Stimulated activated CD8-positive, alpha-beta memory T cell treated with anti-CD3 and anti-CD28 coated beads, Interleukin-4, amount 100 ng/mL, for 1 hour (primary cell): Measurements from ENCODE around the gene RPL7A.

Experiments used
- DNase-seq, 2 donors: peaks; one replicate each; pipeline ENCODE4 v3.0.0-alpha.2; 2020; ENCODE audit warnings: low read depth in 2 of 2, low spot score in 1 of 2

RPL7A gene

GRCh38 chr9:133347515-133347984 is 468 bp upstream of the RPL7A start:
- no peak for DNase-seq

GRCh38 chr9:133348718-133349573 is 928 bp downstream of the RPL7A start:
- no peak for DNase-seq

- DNase-seq: no peak
Measured at GRCh38 chr9:133349965-133350616, 2.1 kb downstream of the RPL7A start.

- no peak for DNase-seq
Measured at GRCh38 chr9:133351526-133351907, 3.5 kb downstream of the RPL7A start.

- DNase-seq: no peak
Measured at GRCh38 chr9:133351908-133352634, 4.1 kb downstream of the RPL7A start.

- no peak for DNase-seq
Measured at GRCh38 chr9:133352635-133353340, 4.8 kb downstream of the RPL7A start.

- no peak for DNase-seq
Measured at GRCh38 chr9:133353548-133353947, 5.5 kb downstream of the RPL7A start.

GRCh38 chr9:133354766-133355165 is 6.7 kb downstream of the RPL7A start:
- no peak for DNase-seq

GRCh38 chr9:133355881-133356357 is 7.9 kb downstream of the RPL7A start:
- DNase-seq: no peak

GRCh38 chr9:133356391-133357091 is 8.5 kb downstream of the RPL7A start, which contains the start of the genes SURF1 and SURF2:
Gene SURF1, minus strand, starts transcription at chr9:133356487. Its CDS starts 34 bp downstream, at chr9:133356453.
Gene SURF2, plus strand, starts transcription at chr9:133356550. Its CDS starts 43 bp downstream, at chr9:133356593.
- peak; percentile 65 to 78 for DNase-seq

DNA sequence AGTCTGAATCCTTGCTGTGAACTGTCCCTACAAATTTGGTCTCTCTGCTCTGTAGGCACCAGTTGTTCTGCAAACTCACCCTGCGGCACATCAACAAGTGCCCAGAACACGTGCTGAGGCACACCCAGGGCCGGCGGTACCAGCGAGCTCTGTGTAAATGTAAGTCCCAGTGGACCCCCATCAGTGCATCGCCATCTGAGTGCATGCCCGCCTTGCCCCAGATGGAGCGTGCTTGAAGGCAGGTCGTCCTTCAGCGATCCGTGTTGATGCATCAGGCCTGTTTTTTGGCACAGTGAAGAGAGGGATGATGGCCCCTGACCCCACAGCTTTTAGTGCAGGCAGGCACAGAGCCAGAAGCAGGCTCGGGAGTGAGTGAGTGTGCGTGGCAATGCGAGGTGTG is 9.6 kb downstream of the RPL7A start:
- no peak for DNase-seq

DNA sequence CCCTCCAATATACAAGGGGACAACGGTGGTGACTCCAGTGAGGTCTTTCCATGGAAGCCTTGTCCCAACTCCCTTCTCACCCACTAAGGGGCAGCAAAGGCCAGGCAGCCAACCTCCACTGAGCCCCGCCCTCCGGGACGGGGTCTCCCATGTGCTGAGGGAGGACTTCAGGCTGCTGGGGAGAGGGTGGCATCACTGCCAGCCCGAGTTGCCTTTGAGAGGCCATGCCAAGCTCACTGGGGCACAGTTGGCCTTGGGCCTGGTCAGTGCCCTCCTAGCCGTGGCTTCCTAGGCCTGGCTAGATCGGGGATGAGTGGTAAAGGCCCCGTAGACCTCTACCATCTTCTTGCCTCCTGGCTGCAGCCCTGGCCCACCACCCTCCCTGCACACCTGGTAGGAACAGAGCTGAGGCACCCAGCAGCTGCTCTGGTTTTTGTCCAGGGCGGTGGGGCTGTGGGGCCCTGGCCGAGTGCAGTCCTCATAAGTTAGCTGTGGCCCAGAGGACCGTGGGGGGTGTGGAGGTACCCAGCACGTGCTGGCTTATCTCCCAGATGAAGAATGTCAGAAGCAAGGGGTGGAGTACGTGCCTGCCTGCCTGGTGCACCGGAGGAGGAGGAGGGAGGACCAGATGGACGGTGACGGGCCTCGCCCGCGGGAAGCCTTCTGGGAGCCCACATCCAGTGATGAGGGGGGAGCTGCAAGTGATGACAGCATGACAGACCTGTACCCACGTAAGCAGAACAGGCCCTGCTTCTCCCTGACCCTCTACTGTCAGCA is 11.6 kb downstream of the RPL7A start:
- no peak for DNase-seq

DNA sequence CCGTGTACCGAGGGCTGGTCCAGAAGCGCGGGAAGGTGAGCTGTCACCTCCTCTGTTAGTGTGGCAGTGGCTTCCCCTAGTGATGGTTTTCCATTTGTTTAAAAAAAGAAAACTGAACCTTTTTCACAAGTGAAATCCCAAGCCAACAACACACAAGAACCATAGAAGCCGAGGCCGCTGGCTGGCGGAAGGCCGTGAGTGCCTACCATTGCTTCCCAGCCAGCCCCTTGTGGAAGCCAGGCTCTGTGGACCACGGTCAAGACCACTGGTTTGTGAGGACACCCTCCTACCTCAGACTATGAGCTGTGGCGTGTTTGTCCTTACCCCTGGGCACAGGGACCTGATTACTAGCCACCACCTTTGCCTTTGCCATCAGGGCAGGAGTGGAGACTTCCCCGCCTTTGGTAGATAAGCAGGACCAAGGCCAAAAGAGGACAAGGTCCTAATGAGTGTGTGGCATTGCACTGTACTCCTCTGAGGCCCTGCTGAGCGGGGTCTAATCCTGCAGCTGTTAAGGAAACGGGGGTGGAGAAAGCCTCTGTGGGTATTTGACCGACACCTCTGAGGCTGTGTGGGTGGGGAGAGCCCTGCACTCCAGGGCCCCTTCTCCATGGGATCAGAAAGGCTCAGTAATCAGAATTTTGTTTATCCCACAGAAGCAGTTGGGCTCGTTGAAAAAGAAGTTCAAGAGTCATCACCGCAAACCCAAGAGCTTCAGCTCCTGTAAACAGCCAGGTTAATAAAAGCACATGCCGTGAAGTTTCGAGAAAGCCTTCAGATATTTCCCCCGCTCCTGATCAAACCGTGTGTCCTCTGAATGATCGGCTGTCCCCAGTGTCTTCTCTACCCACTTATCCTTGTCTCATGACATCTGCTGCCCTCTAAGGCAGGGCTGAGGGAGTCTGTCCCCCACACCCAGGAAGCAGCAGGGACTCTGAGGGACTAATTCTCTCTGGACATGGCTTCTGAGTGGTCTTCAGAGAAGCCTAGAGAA is 12.7 kb downstream of the RPL7A start:
- no peak for DNase-seq

- no peak for DNase-seq
Measured at GRCh38 chr9:133361507-133362092, 13.6 kb downstream of the RPL7A start.

GRCh38 chr9:133362359-133363044 is 14.5 kb downstream of the RPL7A start:
- DNase-seq: no peak

DNA sequence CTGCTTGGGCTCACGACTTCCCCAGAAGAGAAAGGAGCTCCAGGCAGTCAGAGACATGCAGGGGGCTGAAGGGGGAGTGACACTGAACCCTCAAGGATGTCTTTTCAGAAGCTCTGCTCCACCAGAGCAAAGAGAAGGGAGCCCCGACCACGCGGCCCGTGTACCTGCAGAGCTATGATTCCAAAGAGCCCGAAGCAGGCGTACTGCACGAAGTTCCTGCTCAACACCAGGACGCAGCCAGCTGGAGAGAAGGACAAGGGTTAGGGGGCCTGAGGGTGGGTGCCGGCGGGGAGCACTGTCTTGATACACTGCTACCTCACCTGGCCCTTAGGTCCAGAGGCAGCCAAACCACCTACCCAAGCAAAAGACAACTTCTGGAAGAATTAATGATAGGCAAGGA is 18.4 kb downstream of the RPL7A start:
- DNase-seq: no peak

GRCh38 chr9:133367221-133367620 is 19.2 kb downstream of the RPL7A start:
- DNase-seq: no peak
